Activated naive CD4-positive, alpha-beta T cell treated with Interleukin-2 at 50 U/mL for 16 hours (primary cell): ENCODE results near the gene OR2AJ1.

Experiments
- DNase-seq: peaks from one replicate; pipeline ENCODE4 v3.0.0-alpha.2; 2020

Gene OR2AJ1

GRCh38 chr1:247924868-247925267 lies at the start of gene OR2AJ1:
Gene OR2AJ1, plus strand, starts transcription at chr1:247924889. Its CDS starts 8,880 bp downstream, at chr1:247933769.
- DNase-seq = no peak

GRCh38 chr1:247883346-247883745 lies 41.3 kb upstream of the OR2AJ1 start:
- no peak for DNase-seq

GRCh38 chr1:247884797-247885413 lies 39.8 kb upstream of the OR2AJ1 start:
- DNase-seq = no peak

GRCh38 chr1:247895163-247895637 lies 29.5 kb upstream of the OR2AJ1 start, which contains the start of gene OR2W3:
Gene OR2W3, plus strand, starts transcription at chr1:247895587. Its CDS starts 0 bp downstream, at chr1:247895587.
- DNase-seq = no peak

GRCh38 chr1:247895976-247896375 lies 28.7 kb upstream of the OR2AJ1 start:
- no peak for DNase-seq

- DNase-seq = no peak
These were observed 20.6 kb upstream of the OR2AJ1 start for GRCh38 chr1:247904122-247904521.

- no peak for DNase-seq
These were observed 19.5 kb upstream of the OR2AJ1 start for GRCh38 chr1:247905181-247905580.

GRCh38 chr1:247905910-247906503 lies 18.7 kb upstream of the OR2AJ1 start:
- DNase-seq = peak; percentile 4

- DNase-seq = no peak
These were observed 18.1 kb upstream of the OR2AJ1 start for GRCh38 chr1:247906504-247907047.

GRCh38 chr1:247908766-247909165 lies 15.9 kb upstream of the OR2AJ1 start:
- DNase-seq = no peak

GRCh38 chr1:247913786-247914185 lies 10.9 kb upstream of the OR2AJ1 start:
- DNase-seq = no peak

GRCh38 chr1:247914941-247915662 lies 9.6 kb upstream of the OR2AJ1 start:
- no peak for DNase-seq

GRCh38 chr1:247919952-247920351 lies 4.7 kb upstream of the OR2AJ1 start, which contains the start of gene OR2T8:
Gene OR2T8, plus strand, starts transcription at chr1:247920252. Its CDS starts 766 bp downstream, at chr1:247921018.
- DNase-seq = no peak

GRCh38 chr1:247923941-247924340 lies 748 bp upstream of the OR2AJ1 start:
- no peak for DNase-seq

- DNase-seq = no peak
These were observed 9.3 kb downstream of the OR2AJ1 start for GRCh38 chr1:247933989-247934388.

- no peak for DNase-seq
These were observed 11.1 kb downstream of the OR2AJ1 start for GRCh38 chr1:247935781-247936180.

GRCh38 chr1:247936415-247936814 lies 11.7 kb downstream of the OR2AJ1 start:
- DNase-seq = no peak

- DNase-seq = peak; percentile 64
These were observed 12.5 kb downstream of the OR2AJ1 start for GRCh38 chr1:247936965-247937734.

- DNase-seq = no peak
These were observed 17.9 kb downstream of the OR2AJ1 start for GRCh38 chr1:247942624-247943023.

- DNase-seq = no peak
These were observed 23.9 kb downstream of the OR2AJ1 start, which contains the start of gene OR2L8 for GRCh38 chr1:247948558-247948957. Gene OR2L8, plus strand, starts transcription at chr1:247948858. Its CDS starts 0 bp downstream, at chr1:247948858.

- no peak for DNase-seq
These were observed 28.7 kb downstream of the OR2AJ1 start for GRCh38 chr1:247953408-247953807.

GRCh38 chr1:247961791-247962190 lies 37.1 kb downstream of the OR2AJ1 start:
- no peak for DNase-seq
